HCT116 (cell line): Measurements from ENCODE around the gene ERC2. TPM values are rescaled to one million over a fixed set of nuclear protein-coding genes. Genes with fewer than 3 reads are reported as not detected.

Experiments
- ATAC-seq: fragments of 200-7000 bp; cut with Tn5 transposase; 2 replicates; pipeline ENCODE4 v1.9.1; 2020; ENCODE audit warnings: mild to moderate bottlenecking, moderate library complexity
- BruUV-seq: library from RNA; stranded (reverse); fragments of 400-500 nt; replicated peaks from 2 replicates; lab custom pipeline; 2021; lab: Mats Ljungman, UMichigan
- CTCF ChIA-PET: fragments of 300-600 bp; sonication (Branson Sonifier 250); formaldehyde crosslinking; loops from one replicate; lab custom pipeline; 2021; ENCODE audit warnings: antibody characterized with exemption; lab: Charles Lee
- POLR2A ChIA-PET: fragments of 300-600, 350-600 bp; sonication (Branson Sonifier 250); formaldehyde crosslinking; loops from one replicate; lab custom pipeline; 2021; ENCODE audit warnings: antibody characterized with exemption; lab: Charles Lee
- RAD21 ChIA-PET, 2 experiments: fragments of 300-600 bp; sonication (Branson Sonifier 250); formaldehyde crosslinking; loops; one replicate each; lab custom pipeline; 2023; ENCODE audit warnings: low total read pairs in 2 of 2; ENCODE audit not compliant: uncharacterized antibody in 2 of 2, unreplicated experiment in 2 of 2, low non-redundant PET in 1 of 2; lab: Charles Lee
- DNase-seq: peaks from one replicate; pipeline ENCODE4 v3.0.0-alpha.2; 2010; ENCODE audit warnings: low read depth, low spot score
- H2AFZ ChIP-seq: fragments of 200-600 bp; shearing (Covaris generic), sonication (generic); 2 replicates; pipeline ENCODE4 v1.6.1; 2017; ENCODE audit warnings: low read depth, mixed run types, mixed read lengths, antibody characterized with exemption, low read length; ENCODE audit not compliant: poor library complexity, severe bottlenecking
- H3K27ac ChIP-seq: 2 replicates; pipeline ENCODE4 v1.5.1; 2012; ENCODE audit warnings: low read depth, low read length
- H3K27me3 ChIP-seq: fragments of 200-600 bp; sonication (generic); 2 replicates; pipeline ENCODE4 v1.6.1; 2016; ENCODE audit warnings: mixed run types, low read length, mixed read lengths; ENCODE audit not compliant: insufficient read depth
- H3K36me3 ChIP-seq, 2 experiments: fragments of 200-500 bp in 1 of 2; fragments of 200-600 bp in 1 of 2; sonication (Bioruptor generic) in 1 of 2; sonication (generic) in 1 of 2; 2 replicates each; pipeline versions ENCODE4 v1.5.1 to v1.6.1; 2014 to 2016; ENCODE audit warnings: low read length in 2 of 2, inconsistent platforms in 1 of 2, mixed read lengths in 1 of 2, mixed run types in 1 of 2; ENCODE audit not compliant: insufficient read depth in 2 of 2, control insufficient read depth in 1 of 2
- H3K4me1 ChIP-seq, 2 experiments: fragments of 200-600 bp in 1 of 2; sonication (generic) in 1 of 2; 2 replicates each; pipeline versions ENCODE4 v1.5.1 to v1.6.1; 2012 to 2017; ENCODE audit warnings: low read length in 2 of 2, inconsistent platforms in 1 of 2, mild to moderate bottlenecking in 1 of 2, mixed read lengths in 1 of 2, mixed run types in 1 of 2, moderate library complexity in 1 of 2; ENCODE audit not compliant: insufficient read depth in 2 of 2, control insufficient read depth in 1 of 2
- H3K4me2 ChIP-seq: fragments of 200-600 bp; sonication (generic); 2 replicates; pipeline ENCODE4 v1.6.1; 2017; ENCODE audit warnings: mixed run types, low read length, mixed read lengths
- H3K4me3 ChIP-seq, 2 experiments: fragments of 200-600 bp in 1 of 2; sonication (generic) in 1 of 2; replicated peaks in 1 of 2; 2 replicates each; pipeline ENCODE4 v1.5.1; 2011 to 2016; ENCODE audit warnings: low read length in 2 of 2, control low read depth in 1 of 2, low read depth in 1 of 2, mild to moderate bottlenecking in 1 of 2, mixed read lengths in 1 of 2, mixed run types in 1 of 2
- H3K79me2 ChIP-seq: fragments of 200-600 bp; sonication (generic); 2 replicates; pipeline ENCODE4 v1.6.1; 2017; ENCODE audit warnings: mild to moderate bottlenecking, mixed run types, low read length, moderate library complexity, mixed read lengths; ENCODE audit not compliant: insufficient read depth
- H3K9ac ChIP-seq: fragments of 200-600 bp; sonication (generic); 2 replicates; pipeline ENCODE4 v1.6.1; 2016; ENCODE audit warnings: low read length, mixed read lengths
- H3K9me2 ChIP-seq: fragments of 200-600 bp; sonication (generic), shearing (Covaris generic); 2 replicates; pipeline ENCODE4 v1.6.1; 2017; ENCODE audit warnings: mixed run types, mild to moderate bottlenecking, moderate library complexity; ENCODE audit not compliant: insufficient read depth
- H3K9me3 ChIP-seq, 2 experiments: fragments of 200-500 bp in 1 of 2; fragments of 200-600 bp in 1 of 2; sonication (Bioruptor generic) in 1 of 2; sonication (generic) in 1 of 2; 2 replicates each; pipeline ENCODE4 v1.6.1; 2014 to 2017; ENCODE audit warnings: low read length in 2 of 2, mixed read lengths in 2 of 2, inconsistent platforms in 1 of 2, low read depth in 1 of 2, mild to moderate bottlenecking in 1 of 2, mixed run types in 1 of 2, moderate library complexity in 1 of 2; ENCODE audit not compliant: control insufficient read depth in 1 of 2, insufficient read depth in 1 of 2
- H4K20me1 ChIP-seq: fragments of 200-600 bp; sonication (generic), shearing (Covaris generic); 2 replicates; pipeline ENCODE4 v1.6.1; 2017; ENCODE audit warnings: mixed run types, mild to moderate bottlenecking, moderate library complexity; ENCODE audit not compliant: insufficient read depth
- CBX3 ChIP-seq: IDR thresholded peaks from 2 replicates; pipeline ENCODE4 v1.6.1; 2012; ENCODE audit warnings: low read depth
- CEBPB ChIP-seq: IDR thresholded peaks from 2 replicates; pipeline ENCODE4 v1.6.1; 2012; ENCODE audit warnings: low read depth
- EGR1 ChIP-seq: IDR thresholded peaks from 2 replicates; pipeline ENCODE4 v1.6.1; 2012; ENCODE audit warnings: low read depth
- ELF1 ChIP-seq: IDR thresholded peaks from 2 replicates; pipeline ENCODE4 v1.6.1; 2012; ENCODE audit warnings: low read depth, borderline replicate concordance
- EZH2 ChIP-seq: fragments of 200-600 bp; sonication (generic); IDR thresholded peaks from 2 replicates; pipeline ENCODE4 v1.6.1; 2017; ENCODE audit warnings: antibody characterized with exemption, mixed run types
- EZH2phosphoT487 ChIP-seq: fragments of 200-600 bp; IDR thresholded peaks from 2 replicates; pipeline ENCODE4 v1.6.1; 2018; ENCODE audit warnings: antibody characterized with exemption, borderline replicate concordance
- FOSL1 ChIP-seq: IDR thresholded peaks from 2 replicates; pipeline ENCODE4 v1.6.1; 2012; ENCODE audit warnings: low read depth
- JUND ChIP-seq: IDR thresholded peaks from 2 replicates; pipeline ENCODE4 v1.6.1; 2012
- POLR2A ChIP-seq: IDR thresholded peaks from 2 replicates; pipeline ENCODE4 v1.7.0; 2011; ENCODE audit warnings: borderline replicate concordance; ENCODE audit not compliant: insufficient read depth, insufficient read length; ENCODE audit errors: extremely low read depth
- POLR2AphosphoS5 ChIP-seq: IDR thresholded peaks from 2 replicates; pipeline ENCODE4 v1.6.1; 2011; ENCODE audit warnings: mild to moderate bottlenecking, low read depth, low read length, moderate library complexity
- REST ChIP-seq: IDR thresholded peaks from 2 replicates; pipeline ENCODE4 v1.6.1; 2012; ENCODE audit warnings: low read depth
- SIN3A ChIP-seq: IDR thresholded peaks from 2 replicates; pipeline ENCODE4 v1.6.1; 2012; ENCODE audit warnings: low read depth
- SRF ChIP-seq: IDR thresholded peaks from 2 replicates; pipeline ENCODE4 v1.6.1; 2012; ENCODE audit warnings: low read depth
- ZNF274 ChIP-seq: fragments of 200-500 bp; sonication (Bioruptor generic); IDR thresholded peaks from 2 replicates; pipeline ENCODE4 v1.6.1; 2014; ENCODE audit warnings: mild to moderate bottlenecking, low read depth, low read length, inconsistent platforms
- intact Hi-C: fragments of 100-400 bp; cut with micrococcal nuclease; formaldehyde crosslinking; loops from 2 replicates; pipeline ENCODE4 v1.10.0; 2022
- total RNA-seq: library from RNA; stranded (reverse); gene quantifications from one replicate; pipeline ENCODE4 v1.2.1, GENCODE V29; 2021; ENCODE audit not compliant: unreplicated experiment
- TF ChIP-seq, protein P1 (sequence below): IDR thresholded peaks from 2 replicates; pipeline ENCODE4 v1.6.1; 2012

Gene ERC2
- total RNA-seq, 1 experiment from 2014 or later: not detected

- H3K27ac ChIP-seq: no peak overlapping the region
- ChIA-PET CTCF (no interaction called here), POLR2A (no interaction called here), RAD21 (no interaction called here)
- ATAC-seq: no peak
- no peaks in the 10 kb centered on the region for H3K4me1 ChIP-seq
- no peaks in the 10 kb centered on the region for H3K27me3 ChIP-seq
- no peaks in the 10 kb centered on the region for H4K20me1 ChIP-seq
- H3K79me2 ChIP-seq: no peaks in the 10 kb centered on the region
- DNase-seq: no peak
- H3K9me2 ChIP-seq: no peaks in the 10 kb centered on the region
- H3K4me3 ChIP-seq: no peak overlapping the region
- H3K4me2 ChIP-seq: no peak overlapping the region
- BruUV-seq: no TSS peak
- no peak for TF ChIP-seq REST
- no peak for TF ChIP-seq SIN3A
- TF ChIP-seq, protein P1, sequence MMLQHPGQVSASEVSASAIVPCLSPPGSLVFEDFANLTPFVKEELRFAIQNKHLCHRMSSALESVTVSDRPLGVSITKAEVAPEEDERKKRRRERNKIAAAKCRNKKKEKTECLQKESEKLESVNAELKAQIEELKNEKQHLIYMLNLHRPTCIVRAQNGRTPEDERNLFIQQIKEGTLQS: no peak
- TF ChIP-seq FOSL1: no peak
- no peak for TF ChIP-seq EZH2
- no peak for TF ChIP-seq ELF1
- no peaks in the 10 kb centered on the region for H3K36me3 ChIP-seq
- H3K9ac ChIP-seq: no peak overlapping the region
- no peak overlapping the region for H2AFZ ChIP-seq
- intact Hi-C loops: no loop called here
- H3K9me3 ChIP-seq: no peaks in the 10 kb centered on the region; a peak in 2 of 4 replicates
Measured at GRCh38 chr3:55770077-55770476, 698.2 kb downstream of the ERC2 start.

DNA sequence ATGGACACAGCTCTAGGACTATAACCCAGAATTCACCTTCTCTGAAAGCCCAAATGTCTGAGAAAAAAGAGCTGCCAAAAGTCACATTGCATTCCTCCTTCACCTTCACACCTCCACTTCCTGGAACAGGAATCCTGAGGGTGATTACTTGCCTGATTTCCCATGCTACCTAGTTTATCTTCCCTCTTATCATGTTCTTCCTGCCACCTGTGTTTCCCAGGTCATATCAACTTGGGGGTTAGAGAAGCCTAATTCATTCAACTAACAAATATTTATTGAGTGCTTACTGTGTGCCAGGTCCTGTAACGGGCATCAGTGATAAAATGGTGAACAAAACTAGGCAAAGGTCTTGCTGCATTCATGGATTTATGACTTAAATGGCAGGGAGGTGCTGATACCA lies 701.5 kb downstream of the ERC2 start:
- Histone ChIP-seq H3K79me2 (no peaks in the 10 kb centered on the region), H3K4me3 (no peak overlapping the region), H3K9me3 (no peaks in the 10 kb centered on the region; a peak in 2 of 4 replicates), H3K9ac (no peak overlapping the region), H4K20me1 (no peaks in the 10 kb centered on the region), H3K36me3 (no peaks in the 10 kb centered on the region), H3K9me2 (no peaks in the 10 kb centered on the region), H3K4me2 (no peak overlapping the region), H3K27me3 (no peaks in the 10 kb centered on the region), H3K4me1 (no peaks in the 10 kb centered on the region), H2AFZ (no peak overlapping the region), H3K27ac (no peak overlapping the region)
- ATAC-seq (no peak), DNase-seq (no peak)
- RAD21 ChIA-PET: no interaction called here
- POLR2A ChIA-PET: no interaction called here
- CTCF ChIA-PET: no interaction called here
- BruUV-seq: no TSS peak
- intact Hi-C loops: no loop called here
- TF ChIP-seq SRF (no peak), ZNF274 (no peak), REST (no peak), CEBPB (no peak), EZH2 (no peak), EZH2phosphoT487 (no peak), ELF1 (no peak), JUND (no peak), CBX3 (no peak), POLR2AphosphoS5 (no peak), POLR2A (no peak), EGR1 (no peak)
- TF ChIP-seq, protein P1: no peak
